Hepatocyte (in vitro differentiated cells): Measurements from ENCODE around the gene TCP10L. TPM values are rescaled to one million over a fixed set of nuclear protein-coding genes. Genes with fewer than 3 reads are reported as not detected.

ENCODE experiments used
- DNase-seq: peaks from one replicate; pipeline ENCODE4 v3.0.0-alpha.2; 2016; ENCODE audit warnings: low spot score
- H2AFZ ChIP-seq: fragments of 200-600 bp; sonication (generic); 2 replicates; pipeline ENCODE4 v1.6.0; 2016; ENCODE audit warnings: antibody characterized with exemption, mild to moderate bottlenecking
- H3K27ac ChIP-seq: fragments of 200-600 bp; sonication (generic); 2 replicates; pipeline ENCODE4 v1.5.1; 2016; ENCODE audit warnings: mild to moderate bottlenecking
- H3K27me3 ChIP-seq: fragments of 200-600 bp; sonication (generic); 2 replicates; pipeline ENCODE4 v1.6.1; 2016
- H3K36me3 ChIP-seq: fragments of 200-600 bp; sonication (generic); replicated peaks from 2 replicates; pipeline ENCODE4 v1.5.1; 2016; ENCODE audit warnings: low read depth; ENCODE audit not compliant: insufficient read depth
- H3K4me1 ChIP-seq: fragments of 200-600 bp; sonication (generic); 2 replicates; pipeline ENCODE4 v1.5.1; 2016; ENCODE audit warnings: mild to moderate bottlenecking, moderate library complexity; ENCODE audit not compliant: insufficient read depth
- H3K4me2 ChIP-seq: fragments of 200-600 bp; sonication (generic); 2 replicates; pipeline ENCODE4 v1.6.0; 2016
- H3K4me3 ChIP-seq: fragments of 200-600 bp; sonication (generic); 2 replicates; pipeline ENCODE4 v1.5.1; 2016; ENCODE audit warnings: mild to moderate bottlenecking
- H3K79me2 ChIP-seq: fragments of 200-600 bp; sonication (generic); 2 replicates; pipeline ENCODE4 v1.6.0; 2017; ENCODE audit warnings: mild to moderate bottlenecking
- H3K9me2 ChIP-seq: fragments of 200-600 bp; sonication (generic); replicated peaks from 2 replicates; pipeline ENCODE4 v1.6.0; 2017; ENCODE audit warnings: mild to moderate bottlenecking; ENCODE audit not compliant: insufficient read depth
- H3K9me3 ChIP-seq: fragments of 200-600 bp; sonication (generic); 2 replicates; pipeline ENCODE4 v1.5.1; 2016; ENCODE audit warnings: low read depth, mild to moderate bottlenecking
- H4K20me1 ChIP-seq: fragments of 200-600 bp; sonication (generic); 2 replicates; pipeline ENCODE4 v1.6.0; 2016; ENCODE audit warnings: mild to moderate bottlenecking; ENCODE audit not compliant: insufficient read depth, poor library complexity, severe bottlenecking
- CTCF ChIP-seq: fragments of 200-600 bp; sonication (generic); IDR thresholded peaks from 2 replicates; pipeline ENCODE4 v1.5.1; 2016; ENCODE audit warnings: antibody characterized with exemption, mild to moderate bottlenecking; ENCODE audit not compliant: poor library complexity
- EZH2 ChIP-seq: fragments of 200-600 bp; sonication (generic); IDR thresholded peaks from 2 replicates; pipeline ENCODE4 v1.6.1; 2016; ENCODE audit warnings: antibody characterized with exemption, mild to moderate bottlenecking, borderline replicate concordance
- EZH2phosphoT487 ChIP-seq: fragments of 200-600 bp; sonication (generic); IDR thresholded peaks from one replicate; pipeline ENCODE4 v1.6.1; 2018; ENCODE audit warnings: antibody characterized with exemption, mild to moderate bottlenecking, low read depth, moderate library complexity; ENCODE audit not compliant: unreplicated experiment, severe bottlenecking
- WGBS: methylation state at CpG from one replicate; pipeline ENCODE4 v1.1.6; 2016; ENCODE audit warnings: low lambda C conversion rate; ENCODE audit errors: missing lambda C conversion rate; 5-methylcytosine and 5-hydroxymethylcytosine counted together
- polyA plus RNA-seq: library from polyadenylated mRNA; unstranded; fragments of >200 nt; fragmentation: Nextera tagmentation; extraction: Ambion mirVana; gene quantifications from 2 replicates; pipeline ENCODE4 v1.2.1, GENCODE V29; 2016
- total RNA-seq: library from RNA; depleted of rRNA; stranded (reverse); fragments of >200 nt; gene quantifications from 2 replicates; pipeline ENCODE4 v1.2.3, GENCODE V29; 2014

TCP10L gene
- total and polyA plus RNA-seq, 2 experiments from 2014 or later, result 0.40 to 1.0 TPM

- WGBS, result 92% methylated on average over 6 of the region's 6 CpGs
- Histone ChIP-seq H3K36me3 (no peaks in the 10 kb centered on the region), H2AFZ (no peak overlapping the region), H3K27me3 (no peaks in the 10 kb centered on the region), H3K9me2 (no peaks in the 10 kb centered on the region), H4K20me1 (no peaks in the 10 kb centered on the region), H3K4me2 (no peak overlapping the region), H3K4me3 (no peak overlapping the region), H3K27ac (no peak overlapping the region), H3K9me3 (no peaks in the 10 kb centered on the region), H3K79me2 (no peaks in the 10 kb centered on the region), H3K4me1 (no peaks in the 10 kb centered on the region)
- no peak for DNase-seq
- no peak for TF ChIP-seq EZH2phosphoT487
- no peak for TF ChIP-seq CTCF
- no peak for TF ChIP-seq EZH2
Observed at GRCh38 chr21:32539378-32539777, 45.9 kb downstream of the TCP10L start.

DNA sequence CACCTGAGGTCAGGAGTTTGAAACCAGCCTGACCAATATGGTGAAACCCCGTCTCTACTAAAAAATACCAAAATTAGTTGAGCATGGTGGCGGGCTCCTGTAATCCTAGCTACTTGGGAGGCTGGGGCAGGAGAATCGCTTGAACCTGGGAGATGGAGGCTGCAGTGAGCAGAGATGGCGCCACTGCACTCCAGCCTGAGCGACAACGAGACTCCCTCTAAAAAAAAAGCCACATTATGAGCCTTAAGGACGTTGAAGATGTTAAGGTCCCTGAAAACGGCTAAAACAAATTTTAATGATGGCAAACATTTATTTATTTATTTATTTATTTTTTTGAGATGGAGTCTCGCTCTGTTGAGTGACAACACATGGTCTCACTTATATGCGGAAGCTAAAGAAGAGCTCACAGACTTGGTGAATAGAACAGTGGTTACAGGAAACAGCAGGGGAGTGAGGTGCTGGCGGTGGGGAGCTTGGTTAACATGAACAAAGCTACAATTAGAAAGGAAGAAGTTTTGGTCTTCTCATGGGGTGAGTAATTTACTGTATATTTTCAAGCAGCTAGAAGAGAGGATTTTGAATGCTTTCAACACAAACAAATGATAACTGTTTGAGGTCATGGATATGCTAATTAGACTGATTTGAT, 47.1 kb downstream of the TCP10L start:
- WGBS, result 81% methylated on average over 11 of the region's 11 CpGs
- no peak for DNase-seq
- Histone ChIP-seq H3K9me2 (no peaks in the 10 kb centered on the region), H3K9me3 (no peaks in the 10 kb centered on the region), H3K79me2 (no peaks in the 10 kb centered on the region), H3K27me3 (no peaks in the 10 kb centered on the region), H3K4me2 (no peak overlapping the region), H2AFZ (no peak overlapping the region), H4K20me1 (no peaks in the 10 kb centered on the region), H3K36me3 (no peaks in the 10 kb centered on the region), H3K4me1 (no peaks in the 10 kb centered on the region), H3K27ac (no peak overlapping the region), H3K4me3 (no peak overlapping the region)
- TF ChIP-seq EZH2, result no peak
- no peak for TF ChIP-seq EZH2phosphoT487
- TF ChIP-seq CTCF, result no peak

DNA sequence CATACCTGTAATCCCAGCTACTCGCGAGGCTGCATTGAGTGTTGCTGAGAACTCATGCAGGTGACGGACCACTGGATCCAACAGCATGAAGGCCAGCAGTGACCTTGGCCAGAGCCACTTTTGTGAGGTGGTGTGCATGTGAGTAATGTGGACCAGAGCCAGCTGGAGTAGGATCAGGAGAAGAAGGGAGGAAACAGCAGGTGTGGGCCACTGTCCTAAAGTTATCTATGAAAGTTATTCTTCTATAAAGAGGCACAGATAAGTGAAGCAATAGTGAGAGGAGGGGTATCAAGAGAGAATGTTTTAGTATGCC, 47.8 kb downstream of the TCP10L start:
- no peak overlapping the region for H3K4me3 ChIP-seq
- TF ChIP-seq EZH2phosphoT487 (no peak), CTCF (no peak), EZH2 (no peak)
- H3K79me2 ChIP-seq, result no peaks in the 10 kb centered on the region
- H4K20me1 ChIP-seq, result no peaks in the 10 kb centered on the region
- DNase-seq, result no peak
- H3K4me1 ChIP-seq, result no peaks in the 10 kb centered on the region
- H3K27me3 ChIP-seq, result no peaks in the 10 kb centered on the region
- no peaks in the 10 kb centered on the region for H3K9me3 ChIP-seq
- no peaks in the 10 kb centered on the region for H3K36me3 ChIP-seq
- H2AFZ ChIP-seq, result no peak overlapping the region
- no peak overlapping the region for H3K4me2 ChIP-seq
- H3K9me2 ChIP-seq, result no peaks in the 10 kb centered on the region
- WGBS, result 96% methylated on average over 3 of the region's 3 CpGs
- H3K27ac ChIP-seq, result no peak overlapping the region
